Body of pancreas (tissue), 4 donors: ENCODE measurements around the gene NME4. TPM values are rescaled to one million over a fixed set of nuclear protein-coding genes. Genes with fewer than 3 reads are reported as not detected.

Source experiments
- ATAC-seq: fragments of 150-250 bp; one replicate; pipeline ENCODE4 v1.9.1; 2016
- DNase-seq, 4 donors: peaks; one replicate each; pipeline ENCODE4 v3.0.0-alpha.2; 2019
- H3K27ac ChIP-seq, 4 donors: fragments of 200-600 bp; sonication (generic); 1 replicate in 3 of 4; 2 replicates in 1 of 4; pipeline versions ENCODE4 v1.5.1 to v1.6.1; 2016 to 2019; ENCODE audit warnings: mild to moderate bottlenecking in 1 of 4, mixed read lengths in 1 of 4, moderate library complexity in 1 of 4
- H3K27me3 ChIP-seq, 2 donors: fragments of 200-600 bp; sonication (generic); one replicate each; pipeline ENCODE4 v1.6.0; 2016; ENCODE audit warnings: mild to moderate bottlenecking in 1 of 2
- H3K36me3 ChIP-seq, 2 donors: fragments of 200-600 bp; sonication (generic); replicated peaks in 1 of 2; 2 replicates each; pipeline ENCODE4 v1.5.1; 2016; ENCODE audit warnings: low read depth in 2 of 2; ENCODE audit not compliant: insufficient read depth in 1 of 2
- H3K4me1 ChIP-seq: fragments of 200-600 bp; sonication (generic); one replicate; pipeline ENCODE4 v1.6.0; 2016
- H3K4me3 ChIP-seq, 2 donors: fragments of 200-600 bp; sonication (generic); 1 replicate in 1 of 2; 2 replicates in 1 of 2; pipeline ENCODE4 v1.5.1; 2016 to 2019
- H3K9me3 ChIP-seq, 3 donors: fragments of 200-600 bp; sonication (generic); 1 replicate in 2 of 3; 2 replicates in 1 of 3; pipeline ENCODE4 v1.5.1; 2016
- POLR2A ChIP-seq, 3 donors: fragments of 450-650 bp; IDR thresholded peaks; one replicate each; pipeline ENCODE4 v1.6.1; 2016; ENCODE audit warnings: antibody characterized with exemption in 3 of 3, mild to moderate bottlenecking in 2 of 3
- WGBS, 2 donors: methylation state at CpG; one replicate each; pipeline ENCODE4 v1.1.5; 2017; 5-methylcytosine and 5-hydroxymethylcytosine counted together
- intact Hi-C: fragments of 100-400 bp; cut with DNase I; formaldehyde crosslinking; loops from one replicate; pipeline ENCODE4 v1.15.1; 2023
- total RNA-seq, 2 donors: library from RNA; depleted of rRNA; stranded (reverse); fragments of >200 nt; gene quantifications; one replicate each; pipeline ENCODE4 v1.1.0, GENCODE V29; 2016
- TF ChIP-seq, protein P1 (sequence below), 7 experiments: fragments of 450-650 bp in 4 of 7; fragments of 200-600 bp in 3 of 7; sonication (generic) in 3 of 7; IDR thresholded peaks; one replicate each; pipeline ENCODE4 v1.5.1; 2016 to 2019; ENCODE audit warnings: antibody characterized with exemption in 7 of 7

Gene NME4
- total RNA-seq, 2 donors from 2014 or later: 20.2 to 33.0 TPM

DNA sequence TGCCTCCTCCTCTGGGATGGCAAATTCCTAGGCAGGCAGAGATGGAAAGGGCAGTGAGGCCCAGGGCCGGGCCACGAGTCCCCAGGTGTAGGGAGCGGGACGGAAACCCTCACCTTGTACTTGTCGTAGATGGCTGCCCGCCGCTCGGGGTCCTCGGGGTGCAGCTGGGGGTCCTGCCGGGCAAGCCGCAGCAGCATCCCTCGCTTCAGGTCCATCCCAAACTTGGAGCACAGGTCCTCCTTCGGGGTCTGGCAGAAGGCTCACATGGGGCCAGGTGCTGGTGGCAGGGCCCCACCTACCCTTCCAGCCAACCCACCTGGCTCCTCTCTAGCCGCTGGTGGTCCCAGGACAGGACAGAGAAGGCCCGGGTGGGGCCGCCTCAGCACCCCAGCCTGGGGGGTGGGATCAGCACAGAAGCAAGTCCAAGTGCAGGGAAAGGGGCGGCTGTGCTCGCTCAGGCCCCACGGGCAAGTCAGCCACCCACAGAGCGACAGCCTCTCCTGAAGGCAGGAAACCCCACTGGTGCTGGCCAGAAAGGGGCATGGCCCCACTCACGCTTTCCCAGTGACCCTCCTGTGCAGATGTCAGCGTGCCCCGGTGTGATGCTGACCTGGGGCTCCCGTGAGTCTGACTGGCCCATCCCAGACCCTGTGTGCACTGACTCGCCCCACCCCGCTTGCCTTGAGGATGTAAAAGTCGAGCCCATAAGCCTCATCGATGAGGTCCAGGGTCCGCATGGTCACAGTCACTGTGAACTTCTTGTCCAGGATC, 28.4 kb upstream of the NME4 start:
- Histone ChIP-seq H3K4me1 (peaks cover 27% of the 10 kb centered on the region), H3K36me3 (peaks cover 5 to 7% of the 10 kb centered on the region in 2 donors), H3K4me3 (no peak overlapping the region), H3K27me3 (no peaks in the 10 kb centered on the region), H3K9me3 (no peaks in the 10 kb centered on the region), H3K27ac (no peak overlapping the region)
- no peak for TF ChIP-seq POLR2A (IDR thresholded peaks at IDR 0.05)
- TF ChIP-seq, protein P1, sequence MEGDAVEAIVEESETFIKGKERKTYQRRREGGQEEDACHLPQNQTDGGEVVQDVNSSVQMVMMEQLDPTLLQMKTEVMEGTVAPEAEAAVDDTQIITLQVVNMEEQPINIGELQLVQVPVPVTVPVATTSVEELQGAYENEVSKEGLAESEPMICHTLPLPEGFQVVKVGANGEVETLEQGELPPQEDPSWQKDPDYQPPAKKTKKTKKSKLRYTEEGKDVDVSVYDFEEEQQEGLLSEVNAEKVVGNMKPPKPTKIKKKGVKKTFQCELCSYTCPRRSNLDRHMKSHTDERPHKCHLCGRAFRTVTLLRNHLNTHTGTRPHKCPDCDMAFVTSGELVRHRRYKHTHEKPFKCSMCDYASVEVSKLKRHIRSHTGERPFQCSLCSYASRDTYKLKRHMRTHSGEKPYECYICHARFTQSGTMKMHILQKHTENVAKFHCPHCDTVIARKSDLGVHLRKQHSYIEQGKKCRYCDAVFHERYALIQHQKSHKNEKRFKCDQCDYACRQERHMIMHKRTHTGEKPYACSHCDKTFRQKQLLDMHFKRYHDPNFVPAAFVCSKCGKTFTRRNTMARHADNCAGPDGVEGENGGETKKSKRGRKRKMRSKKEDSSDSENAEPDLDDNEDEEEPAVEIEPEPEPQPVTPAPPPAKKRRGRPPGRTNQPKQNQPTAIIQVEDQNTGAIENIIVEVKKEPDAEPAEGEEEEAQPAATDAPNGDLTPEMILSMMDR (IDR thresholded peaks at IDR 0.05): no peak
- no peak for DNase-seq
- intact Hi-C loops: no loop called here
- no peak for ATAC-seq
- 93 to 97% methylated on average over 17 to 29 of the region's 29 CpGs for WGBS, 2 donors

DNA sequence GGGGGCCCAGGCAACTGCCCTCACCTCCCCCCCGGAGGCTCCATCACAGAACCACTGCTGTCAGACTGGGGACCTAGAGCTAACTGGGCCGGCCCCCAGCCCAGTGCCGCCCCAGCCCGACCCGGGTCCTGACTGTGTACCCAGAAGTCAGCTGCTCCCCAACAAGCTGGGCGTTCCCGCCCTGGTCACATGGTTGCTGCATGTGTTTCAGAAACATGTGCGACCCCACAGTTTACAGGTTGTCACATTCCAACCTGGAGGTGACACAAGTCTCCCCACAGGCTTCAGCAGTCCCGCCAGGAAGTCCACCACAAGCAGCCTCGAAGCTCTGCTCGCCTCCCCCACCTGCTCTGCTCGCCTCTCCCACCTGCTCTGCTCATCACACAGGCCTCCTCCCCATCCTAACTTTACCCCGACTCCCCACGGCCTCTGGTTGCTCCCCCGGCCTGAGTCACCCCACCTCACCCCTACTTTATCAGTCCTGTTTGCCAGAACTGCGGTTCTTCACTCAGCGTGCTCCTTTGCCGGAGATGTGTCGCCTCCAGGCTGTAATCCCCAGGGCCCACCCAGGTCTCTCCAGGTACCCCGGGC, 27.6 kb upstream of the NME4 start:
- intact Hi-C loops: no loop called here
- Histone ChIP-seq H3K9me3 (no peaks in the 10 kb centered on the region), H3K27ac (no peak overlapping the region), H3K4me3 (no peak overlapping the region), H3K4me1 (peaks cover 26% of the 10 kb centered on the region), H3K36me3 (peaks cover 10 to 15% of the 10 kb centered on the region in 2 donors), H3K27me3 (no peaks in the 10 kb centered on the region)
- no peak for TF ChIP-seq POLR2A (IDR thresholded peaks at IDR 0.05)
- TF ChIP-seq, protein P1 (IDR thresholded peaks at IDR 0.05): no peak
- DNase-seq (no peak), ATAC-seq (no peak)
- WGBS, 2 donors: 73 to 79% methylated on average over 15 to 20 of the region's 20 CpGs

DNA sequence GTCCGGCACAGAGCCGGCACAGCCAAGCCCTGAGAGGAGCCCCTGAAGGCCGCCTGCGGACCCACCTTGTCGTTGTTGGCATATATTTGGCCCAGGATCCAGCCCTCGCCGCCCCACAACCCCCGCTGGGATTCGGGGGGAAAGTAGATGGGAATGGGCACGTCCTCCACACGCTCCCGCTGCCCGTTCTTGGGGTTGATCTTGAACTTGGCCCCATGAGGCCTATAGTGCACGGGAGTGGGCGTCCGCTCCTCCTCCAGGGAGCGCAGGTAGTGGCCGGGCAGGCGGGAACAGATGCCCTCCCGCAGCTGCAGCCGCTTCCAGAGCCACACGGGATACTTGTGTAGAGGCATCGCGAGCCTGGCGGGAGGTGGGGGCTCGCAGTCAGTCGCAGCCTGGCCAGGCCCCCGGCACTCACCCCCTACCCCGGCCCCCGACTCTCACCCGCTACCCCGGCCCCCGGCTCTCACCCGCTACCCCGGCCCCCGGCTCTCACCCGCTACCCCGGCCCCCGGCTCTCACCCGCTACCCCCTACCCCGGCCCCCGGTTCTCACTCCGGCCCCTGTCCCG, 27.0 kb upstream of the NME4 start:
- Histone ChIP-seq H3K27me3 (no peaks in the 10 kb centered on the region), H3K4me1 (peaks cover 22% of the 10 kb centered on the region), H3K9me3 (no peaks in the 10 kb centered on the region), H3K4me3 (peak overlapping the region in 1 of 2 donors; percentile 37), H3K36me3 (peaks cover 14 to 20% of the 10 kb centered on the region in 2 donors), H3K27ac (peak overlapping the region in 1 of 4 donors; percentile 75)
- intact Hi-C loops: no loop called here
- TF ChIP-seq POLR2A (IDR thresholded peaks at IDR 0.05): no peak
- TF ChIP-seq, protein P1 (IDR thresholded peaks at IDR 0.05): no peak
- ATAC-seq (peak; percentile 47), DNase-seq (peak in 1 of 4 donors; percentile 36)
- WGBS, 2 donors: 18 to 25% methylated on average over 9 to 37 of the region's 44 CpGs

DNA sequence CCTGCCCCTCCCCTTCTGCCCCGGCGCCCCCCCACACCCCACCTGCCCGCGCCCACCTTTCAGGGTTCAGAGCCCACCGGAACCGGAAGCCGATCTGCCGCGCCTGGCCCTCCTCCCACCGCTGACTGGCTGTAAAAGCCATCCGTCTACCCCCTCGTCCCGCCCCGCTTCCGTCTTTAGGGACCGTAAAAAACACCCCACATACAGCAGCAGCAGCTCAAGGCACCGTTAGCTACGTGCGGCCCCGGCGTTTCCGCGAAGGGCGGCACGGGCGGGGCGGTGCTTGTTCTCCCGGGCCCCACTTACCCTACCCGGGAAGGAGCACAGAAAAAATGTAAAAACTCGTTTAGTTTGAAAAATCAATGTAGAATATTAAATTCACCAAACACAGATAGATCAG, 26.6 kb upstream of the NME4 start, which contains the start of gene MRPL28:
MRPL28 (minus strand) TSS at position 96 of the 400 bp plus-strand sequence. CDS start 320 bp downstream, outside the sequence.
- Histone ChIP-seq H3K27me3 (no peaks in the 10 kb centered on the region), H3K9me3 (no peaks in the 10 kb centered on the region), H3K4me3 (peak within 1 kb of the TSS in 1 of 2 donors; percentile 37), H3K4me1 (peaks cover 22% of the 10 kb centered on the region), H3K27ac (peak within 1 kb of the TSS in 3 of 4 donors; percentile 35 to 75 (median 66)), H3K36me3 (peaks cover 18 to 20% of the 10 kb centered on the region in 2 donors)
- intact Hi-C loops: no loop called here
- ATAC-seq: peak; percentile 98
- 0 to 1% methylated on average over 14 to 23 of the region's 30 CpGs for WGBS, 2 donors
- TF ChIP-seq, protein P1 (IDR thresholded peaks at IDR 0.05): no peak
- TF ChIP-seq POLR2A (IDR thresholded peaks at IDR 0.05): peak in 2 of 3 donors; percentile 25 to 35
- DNase-seq: peak; percentile 94 to 95 (median 95)
